Measurements from ENCODE around the gene CRYBG2.

- TF ChIP-seq SMC3 (conservative IDR thresholded peaks at IDR 0.05; ENCODE audit: poor library complexity) = no peak
- TF ChIP-seq EZH2 (IDR thresholded peaks at IDR 0.05; ENCODE audit: borderline replicate concordance, insufficient read depth, low read length, poor library complexity, severe bottlenecking) = no peak
- TF ChIP-seq POLR2AphosphoS5 (IDR thresholded peaks at IDR 0.05) = no peak
- TF ChIP-seq CTCF (IDR thresholded peaks at IDR 0.05; ENCODE audit: poor library complexity, severe bottlenecking) = no peak
Measured at GRCh38 chr1:26277261-26277661, 76.7 kb downstream of the CRYBG2 start.

Data from neural cell (in vitro differentiated cells).